ENCODE data around the gene LPAR1. TPM values are rescaled to one million over a fixed set of nuclear protein-coding genes. Genes with fewer than 3 reads are reported as not detected.

Gene LPAR1
- total RNA-seq, 1 experiment from 2014 or later, result 4.9 TPM

DNA sequence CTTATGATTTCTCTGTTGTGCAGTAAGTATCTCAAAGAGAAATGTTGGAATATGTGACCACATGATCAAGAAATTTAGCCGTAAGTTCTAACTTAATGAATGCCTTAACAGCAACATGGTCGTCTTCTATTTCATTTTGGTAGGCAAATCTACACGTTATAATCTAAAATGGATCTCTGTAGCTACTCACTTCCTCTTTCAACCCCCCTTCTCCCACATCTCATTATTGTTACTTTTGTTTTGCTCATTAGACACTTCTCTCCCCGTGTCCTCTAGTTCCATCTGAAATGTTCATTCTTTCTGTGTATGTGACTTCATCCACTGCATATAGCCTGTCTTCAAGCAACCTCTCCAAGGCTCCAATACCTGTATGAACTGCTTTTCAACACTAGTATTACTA, 27.1 kb upstream of the LPAR1 start:
- ATAC-seq, result no peak
- ChIA-PET POLR2A (no interaction called here), CTCF (no interaction called here)
- Mint-ChIP-seq H3K4me1 (peaks cover 15% of the 10 kb centered on the region), H3K27ac (no peak overlapping the region), H3K4me3 (no peak overlapping the region), H3K9me3 (no peaks in the 10 kb centered on the region), H3K36me3 (no peaks in the 10 kb centered on the region), H3K27me3 (ENCODE audit: low read depth) (no peaks in the 10 kb centered on the region)
- TF ChIP-seq PRRX2 (CRISPR knock-in tag; IDR thresholded peaks at IDR 0.05) (no peak), NR1H2 (CRISPR knock-in tag; IDR thresholded peaks at IDR 0.05) (no peak), KAT7 (CRISPR knock-in tag; IDR thresholded peaks at IDR 0.05; ENCODE audit: borderline replicate concordance) (no peak), SP1 (CRISPR knock-in tag; conservative IDR thresholded peaks at IDR 0.05) (no peak), NFATC4 (CRISPR knock-in tag; IDR thresholded peaks at IDR 0.05) (no peak), CBFB (CRISPR knock-in tag; IDR thresholded peaks at IDR 0.05; ENCODE audit: low read depth) (no peak), ZNF396 (CRISPR knock-in tag; IDR thresholded peaks at IDR 0.05; ENCODE audit: borderline replicate concordance) (no peak), ETV6 (CRISPR knock-in tag; IDR thresholded peaks at IDR 0.05) (no peak), TP53 (CRISPR knock-in tag; IDR thresholded peaks at IDR 0.05) (no peak)
- TF ChIP-seq, protein P1, sequence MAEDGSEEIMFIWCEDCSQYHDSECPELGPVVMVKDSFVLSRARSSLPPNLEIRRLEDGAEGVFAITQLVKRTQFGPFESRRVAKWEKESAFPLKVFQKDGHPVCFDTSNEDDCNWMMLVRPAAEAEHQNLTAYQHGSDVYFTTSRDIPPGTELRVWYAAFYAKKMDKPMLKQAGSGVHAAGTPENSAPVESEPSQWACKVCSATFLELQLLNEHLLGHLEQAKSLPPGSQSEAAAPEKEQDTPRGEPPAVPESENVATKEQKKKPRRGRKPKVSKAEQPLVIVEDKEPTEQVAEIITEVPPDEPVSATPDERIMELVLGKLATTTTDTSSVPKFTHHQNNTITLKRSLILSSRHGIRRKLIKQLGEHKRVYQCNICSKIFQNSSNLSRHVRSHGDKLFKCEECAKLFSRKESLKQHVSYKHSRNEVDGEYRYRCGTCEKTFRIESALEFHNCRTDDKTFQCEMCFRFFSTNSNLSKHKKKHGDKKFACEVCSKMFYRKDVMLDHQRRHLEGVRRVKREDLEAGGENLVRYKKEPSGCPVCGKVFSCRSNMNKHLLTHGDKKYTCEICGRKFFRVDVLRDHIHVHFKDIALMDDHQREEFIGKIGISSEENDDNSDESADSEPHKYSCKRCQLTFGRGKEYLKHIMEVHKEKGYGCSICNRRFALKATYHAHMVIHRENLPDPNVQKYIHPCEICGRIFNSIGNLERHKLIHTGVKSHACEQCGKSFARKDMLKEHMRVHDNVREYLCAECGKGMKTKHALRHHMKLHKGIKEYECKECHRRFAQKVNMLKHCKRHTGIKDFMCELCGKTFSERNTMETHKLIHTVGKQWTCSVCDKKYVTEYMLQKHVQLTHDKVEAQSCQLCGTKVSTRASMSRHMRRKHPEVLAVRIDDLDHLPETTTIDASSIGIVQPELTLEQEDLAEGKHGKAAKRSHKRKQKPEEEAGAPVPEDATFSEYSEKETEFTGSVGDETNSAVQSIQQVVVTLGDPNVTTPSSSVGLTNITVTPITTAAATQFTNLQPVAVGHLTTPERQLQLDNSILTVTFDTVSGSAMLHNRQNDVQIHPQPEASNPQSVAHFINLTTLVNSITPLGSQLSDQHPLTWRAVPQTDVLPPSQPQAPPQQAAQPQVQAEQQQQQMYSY (CRISPR knock-in tag; IDR thresholded peaks at IDR 0.05), result no peak
- TF ChIP-seq, protein P2, sequence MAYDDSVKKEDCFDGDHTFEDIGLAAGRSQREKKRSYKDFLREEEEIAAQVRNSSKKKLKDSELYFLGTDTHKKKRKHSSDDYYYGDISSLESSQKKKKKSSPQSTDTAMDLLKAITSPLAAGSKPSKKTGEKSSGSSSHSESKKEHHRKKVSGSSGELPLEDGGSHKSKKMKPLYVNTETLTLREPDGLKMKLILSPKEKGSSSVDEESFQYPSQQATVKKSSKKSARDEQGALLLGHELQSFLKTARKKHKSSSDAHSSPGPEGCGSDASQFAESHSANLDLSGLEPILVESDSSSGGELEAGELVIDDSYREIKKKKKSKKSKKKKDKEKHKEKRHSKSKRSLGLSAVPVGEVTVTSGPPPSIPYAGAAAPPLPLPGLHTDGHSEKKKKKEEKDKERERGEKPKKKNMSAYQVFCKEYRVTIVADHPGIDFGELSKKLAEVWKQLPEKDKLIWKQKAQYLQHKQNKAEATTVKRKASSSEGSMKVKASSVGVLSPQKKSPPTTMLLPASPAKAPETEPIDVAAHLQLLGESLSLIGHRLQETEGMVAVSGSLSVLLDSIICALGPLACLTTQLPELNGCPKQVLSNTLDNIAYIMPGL (CRISPR knock-in tag; IDR thresholded peaks at IDR 0.05), result no peak
- TF ChIP-seq, protein P3, sequence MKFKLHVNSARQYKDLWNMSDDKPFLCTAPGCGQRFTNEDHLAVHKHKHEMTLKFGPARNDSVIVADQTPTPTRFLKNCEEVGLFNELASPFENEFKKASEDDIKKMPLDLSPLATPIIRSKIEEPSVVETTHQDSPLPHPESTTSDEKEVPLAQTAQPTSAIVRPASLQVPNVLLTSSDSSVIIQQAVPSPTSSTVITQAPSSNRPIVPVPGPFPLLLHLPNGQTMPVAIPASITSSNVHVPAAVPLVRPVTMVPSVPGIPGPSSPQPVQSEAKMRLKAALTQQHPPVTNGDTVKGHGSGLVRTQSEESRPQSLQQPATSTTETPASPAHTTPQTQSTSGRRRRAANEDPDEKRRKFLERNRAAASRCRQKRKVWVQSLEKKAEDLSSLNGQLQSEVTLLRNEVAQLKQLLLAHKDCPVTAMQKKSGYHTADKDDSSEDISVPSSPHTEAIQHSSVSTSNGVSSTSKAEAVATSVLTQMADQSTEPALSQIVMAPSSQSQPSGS (CRISPR knock-in tag; IDR thresholded peaks at IDR 0.05; ENCODE audit: borderline replicate concordance, low read depth), result no peak
- TF ChIP-seq, protein P4, sequence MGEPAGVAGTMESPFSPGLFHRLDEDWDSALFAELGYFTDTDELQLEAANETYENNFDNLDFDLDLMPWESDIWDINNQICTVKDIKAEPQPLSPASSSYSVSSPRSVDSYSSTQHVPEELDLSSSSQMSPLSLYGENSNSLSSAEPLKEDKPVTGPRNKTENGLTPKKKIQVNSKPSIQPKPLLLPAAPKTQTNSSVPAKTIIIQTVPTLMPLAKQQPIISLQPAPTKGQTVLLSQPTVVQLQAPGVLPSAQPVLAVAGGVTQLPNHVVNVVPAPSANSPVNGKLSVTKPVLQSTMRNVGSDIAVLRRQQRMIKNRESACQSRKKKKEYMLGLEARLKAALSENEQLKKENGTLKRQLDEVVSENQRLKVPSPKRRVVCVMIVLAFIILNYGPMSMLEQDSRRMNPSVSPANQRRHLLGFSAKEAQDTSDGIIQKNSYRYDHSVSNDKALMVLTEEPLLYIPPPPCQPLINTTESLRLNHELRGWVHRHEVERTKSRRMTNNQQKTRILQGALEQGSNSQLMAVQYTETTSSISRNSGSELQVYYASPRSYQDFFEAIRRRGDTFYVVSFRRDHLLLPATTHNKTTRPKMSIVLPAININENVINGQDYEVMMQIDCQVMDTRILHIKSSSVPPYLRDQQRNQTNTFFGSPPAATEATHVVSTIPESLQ (CRISPR knock-in tag; IDR thresholded peaks at IDR 0.05), result no peak
- no peak for DNase-seq (ENCODE audit: low spot score)

DNA sequence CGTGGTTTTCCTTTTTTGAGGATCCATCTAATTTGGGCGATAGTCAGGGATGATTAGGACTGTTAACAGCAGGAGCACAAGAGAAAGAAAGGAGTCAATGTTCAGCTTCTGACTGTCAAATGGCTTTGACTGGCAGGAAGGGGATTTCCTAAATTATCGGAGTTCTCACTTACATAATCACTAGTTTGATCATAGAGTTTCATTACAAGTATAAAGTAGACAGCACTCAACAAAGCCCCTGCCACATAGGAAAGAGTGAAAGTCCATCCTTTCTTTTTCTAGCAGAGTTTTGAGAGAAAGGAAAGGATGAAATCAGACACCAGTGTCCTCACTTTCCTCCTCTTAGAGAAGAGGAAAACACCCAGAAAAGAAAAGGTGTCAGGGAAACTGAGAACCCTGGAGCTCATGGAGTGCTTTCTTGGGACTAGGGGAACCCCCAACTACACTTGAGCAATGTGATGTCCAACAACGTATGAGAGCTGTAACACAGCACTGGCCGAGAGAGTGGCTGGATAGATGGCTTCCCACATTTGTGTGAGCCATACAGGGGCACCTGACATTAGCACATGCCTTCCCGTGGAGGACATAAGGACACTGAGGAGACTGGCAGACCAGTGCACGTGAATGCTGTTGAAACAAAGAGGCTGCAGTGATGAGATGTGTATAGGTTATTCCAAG, 26.0 kb upstream of the LPAR1 start:
- DNase-seq (ENCODE audit: low spot score) (no peak), ATAC-seq (no peak)
- Mint-ChIP-seq H3K9me3 (peaks cover 4% of the 10 kb centered on the region), H3K4me1 (peaks cover 15% of the 10 kb centered on the region), H3K36me3 (no peaks in the 10 kb centered on the region), H3K27me3 (ENCODE audit: low read depth) (no peaks in the 10 kb centered on the region; the same call in 1 of the 2 replicates), H3K4me3 (no peak overlapping the region), H3K27ac (no peak overlapping the region)
- CTCF ChIA-PET, result no interaction called here
- POLR2A ChIA-PET, result no interaction called here
- TF ChIP-seq TEAD4 (CRISPR knock-in tag; IDR thresholded peaks at IDR 0.05) (no peak), MYBL2 (CRISPR knock-in tag; IDR thresholded peaks at IDR 0.05) (no peak), RORB (CRISPR knock-in tag; IDR thresholded peaks at IDR 0.05) (no peak), ZNF138 (CRISPR knock-in tag; conservative IDR thresholded peaks at IDR 0.05) (no peak), ZNF121 (CRISPR knock-in tag; IDR thresholded peaks at IDR 0.05) (no peak), SOX15 (CRISPR knock-in tag; IDR thresholded peaks at IDR 0.05) (no peak), ZNF263 (CRISPR knock-in tag; IDR thresholded peaks at IDR 0.05; ENCODE audit: low read depth) (no peak), FOXP1 (CRISPR knock-in tag; IDR thresholded peaks at IDR 0.05; ENCODE audit: borderline replicate concordance) (no peak), CBFB (CRISPR knock-in tag; IDR thresholded peaks at IDR 0.05; ENCODE audit: low read depth) (no peak), NR3C1 (CRISPR knock-in tag; conservative IDR thresholded peaks at IDR 0.05; ENCODE audit: low read depth) (no peak)
- TF ChIP-seq, protein P5, sequence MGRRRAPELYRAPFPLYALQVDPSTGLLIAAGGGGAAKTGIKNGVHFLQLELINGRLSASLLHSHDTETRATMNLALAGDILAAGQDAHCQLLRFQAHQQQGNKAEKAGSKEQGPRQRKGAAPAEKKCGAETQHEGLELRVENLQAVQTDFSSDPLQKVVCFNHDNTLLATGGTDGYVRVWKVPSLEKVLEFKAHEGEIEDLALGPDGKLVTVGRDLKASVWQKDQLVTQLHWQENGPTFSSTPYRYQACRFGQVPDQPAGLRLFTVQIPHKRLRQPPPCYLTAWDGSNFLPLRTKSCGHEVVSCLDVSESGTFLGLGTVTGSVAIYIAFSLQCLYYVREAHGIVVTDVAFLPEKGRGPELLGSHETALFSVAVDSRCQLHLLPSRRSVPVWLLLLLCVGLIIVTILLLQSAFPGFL (CRISPR knock-in tag; IDR thresholded peaks at IDR 0.05; ENCODE audit: borderline replicate concordance), result no peak
- TF ChIP-seq, protein P6, sequence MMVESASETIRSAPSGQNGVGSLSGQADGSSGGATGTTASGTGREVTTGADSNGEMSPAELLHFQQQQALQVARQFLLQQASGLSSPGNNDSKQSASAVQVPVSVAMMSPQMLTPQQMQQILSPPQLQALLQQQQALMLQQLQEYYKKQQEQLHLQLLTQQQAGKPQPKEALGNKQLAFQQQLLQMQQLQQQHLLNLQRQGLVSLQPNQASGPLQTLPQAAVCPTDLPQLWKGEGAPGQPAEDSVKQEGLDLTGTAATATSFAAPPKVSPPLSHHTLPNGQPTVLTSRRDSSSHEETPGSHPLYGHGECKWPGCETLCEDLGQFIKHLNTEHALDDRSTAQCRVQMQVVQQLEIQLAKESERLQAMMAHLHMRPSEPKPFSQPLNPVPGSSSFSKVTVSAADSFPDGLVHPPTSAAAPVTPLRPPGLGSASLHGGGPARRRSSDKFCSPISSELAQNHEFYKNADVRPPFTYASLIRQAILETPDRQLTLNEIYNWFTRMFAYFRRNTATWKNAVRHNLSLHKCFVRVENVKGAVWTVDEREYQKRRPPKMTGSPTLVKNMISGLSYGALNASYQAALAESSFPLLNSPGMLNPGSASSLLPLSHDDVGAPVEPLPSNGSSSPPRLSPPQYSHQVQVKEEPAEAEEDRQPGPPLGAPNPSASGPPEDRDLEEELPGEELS (CRISPR knock-in tag; IDR thresholded peaks at IDR 0.05), result no peak
